NCI-H146 treated with DMSO at 0.1 percent for 48 hours (cell line): ENCODE data around the gene UBASH3A.

Experiments
- DNase-seq: peaks from one replicate; lab custom pipeline; 2025; ENCODE audit not compliant: unreplicated experiment; lab: John Stamatoyannopoulos, UW

Gene UBASH3A

GRCh38 chr21:42427809-42428419 is 24.2 kb downstream of the UBASH3A start:
- DNase-seq = no peak

GRCh38 chr21:42429021-42429420 is 25.3 kb downstream of the UBASH3A start:
- no peak for DNase-seq

GRCh38 chr21:42429856-42430255 is 26.2 kb downstream of the UBASH3A start:
- no peak for DNase-seq

GRCh38 chr21:42430521-42430920 is 26.8 kb downstream of the UBASH3A start:
- DNase-seq = no peak

GRCh38 chr21:42431196-42431595 is 27.5 kb downstream of the UBASH3A start:
- no peak for DNase-seq

GRCh38 chr21:42432695-42433094 is 29.0 kb downstream of the UBASH3A start:
- DNase-seq = no peak

GRCh38 chr21:42433946-42434551 is 30.3 kb downstream of the UBASH3A start:
- DNase-seq = no peak

- DNase-seq = no peak
Observed at GRCh38 chr21:42434884-42435283, 31.2 kb downstream of the UBASH3A start.

- no peak for DNase-seq
Observed at GRCh38 chr21:42435401-42435800, 31.7 kb downstream of the UBASH3A start.

GRCh38 chr21:42435833-42436232 is 32.1 kb downstream of the UBASH3A start:
- DNase-seq = no peak

GRCh38 chr21:42436914-42437313 is 33.2 kb downstream of the UBASH3A start:
- DNase-seq = no peak

- DNase-seq = no peak
Observed at GRCh38 chr21:42437786-42438185, 34.1 kb downstream of the UBASH3A start.

GRCh38 chr21:42438316-42439205 is 34.9 kb downstream of the UBASH3A start:
- DNase-seq = no peak

- no peak for DNase-seq
Observed at GRCh38 chr21:42439284-42440186, 35.8 kb downstream of the UBASH3A start.

- DNase-seq = no peak
Observed at GRCh38 chr21:42440187-42440792, 36.6 kb downstream of the UBASH3A start.

- no peak for DNase-seq
Observed at GRCh38 chr21:42441963-42442362, 38.3 kb downstream of the UBASH3A start.

- peak; percentile 21 for DNase-seq
Observed at GRCh38 chr21:42443181-42443785, 39.6 kb downstream of the UBASH3A start.

GRCh38 chr21:42443876-42444744 is 40.4 kb downstream of the UBASH3A start:
- DNase-seq = no peak

- DNase-seq = no peak
Observed at GRCh38 chr21:42444745-42445059, 41.0 kb downstream of the UBASH3A start.
